ENCODE data around the gene DDX6. TPM values are rescaled to one million over a fixed set of nuclear protein-coding genes. Genes with fewer than 3 reads are reported as not detected.

DDX6 gene
- total and polyA plus RNA-seq, 2 experiments from 2014 or later: 68.3 to 205 TPM

GRCh38 chr11:118771547-118772288 lies 19.2 kb downstream of the DDX6 start (continued):
- TF ChIP-seq EZH2phosphoT487 (IDR thresholded peaks at IDR 0.05; ENCODE audit: unreplicated experiment): no peak
- TF ChIP-seq, protein P1, sequence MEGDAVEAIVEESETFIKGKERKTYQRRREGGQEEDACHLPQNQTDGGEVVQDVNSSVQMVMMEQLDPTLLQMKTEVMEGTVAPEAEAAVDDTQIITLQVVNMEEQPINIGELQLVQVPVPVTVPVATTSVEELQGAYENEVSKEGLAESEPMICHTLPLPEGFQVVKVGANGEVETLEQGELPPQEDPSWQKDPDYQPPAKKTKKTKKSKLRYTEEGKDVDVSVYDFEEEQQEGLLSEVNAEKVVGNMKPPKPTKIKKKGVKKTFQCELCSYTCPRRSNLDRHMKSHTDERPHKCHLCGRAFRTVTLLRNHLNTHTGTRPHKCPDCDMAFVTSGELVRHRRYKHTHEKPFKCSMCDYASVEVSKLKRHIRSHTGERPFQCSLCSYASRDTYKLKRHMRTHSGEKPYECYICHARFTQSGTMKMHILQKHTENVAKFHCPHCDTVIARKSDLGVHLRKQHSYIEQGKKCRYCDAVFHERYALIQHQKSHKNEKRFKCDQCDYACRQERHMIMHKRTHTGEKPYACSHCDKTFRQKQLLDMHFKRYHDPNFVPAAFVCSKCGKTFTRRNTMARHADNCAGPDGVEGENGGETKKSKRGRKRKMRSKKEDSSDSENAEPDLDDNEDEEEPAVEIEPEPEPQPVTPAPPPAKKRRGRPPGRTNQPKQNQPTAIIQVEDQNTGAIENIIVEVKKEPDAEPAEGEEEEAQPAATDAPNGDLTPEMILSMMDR (conservative IDR thresholded peaks at IDR 0.05; ENCODE audit: low read depth in 2 of 2): no peak
- TF ChIP-seq REST (IDR thresholded peaks at IDR 0.05; ENCODE audit: unreplicated experiment): no peak
- no peak for TF ChIP-seq CREB1 (CRISPR knock-in tag; IDR thresholded peaks at IDR 0.05; ENCODE audit: low read depth)

- TF ChIP-seq STAT1 (IDR thresholded peaks at IDR 0.05; ENCODE audit: unreplicated experiment): no peak
- TF ChIP-seq NANOG (IDR thresholded peaks at IDR 0.05; ENCODE audit: borderline replicate concordance): no peak
- TF ChIP-seq POLR2AphosphoS5 (IDR thresholded peaks at IDR 0.05; ENCODE audit: low read depth): no peak
- TF ChIP-seq ZNF331 (CRISPR knock-in tag; IDR thresholded peaks at IDR 0.05; ENCODE audit: low read depth): no peak
- TF ChIP-seq EZH2phosphoT487 (IDR thresholded peaks at IDR 0.05; ENCODE audit: unreplicated experiment): no peak
- TF ChIP-seq, protein P1 (conservative IDR thresholded peaks at IDR 0.05; ENCODE audit: low read depth in 2 of 2): no peak
- no peak for TF ChIP-seq JUNB (IDR thresholded peaks at IDR 0.05; ENCODE audit: unreplicated experiment)
- no peak for TF ChIP-seq CREB1 (CRISPR knock-in tag; IDR thresholded peaks at IDR 0.05; ENCODE audit: low read depth)
- ATAC-seq (no peak), DNase-seq (ENCODE audit: low spot score) (no peak)
- peaks cover 87% of the 10 kb centered on the region for H3K36me3 Mint-ChIP-seq (ENCODE audit: low read depth)
- no peaks in the 10 kb centered on the region for H3K27me3 ChIP-seq (ENCODE audit: insufficient read depth)
- H3K9me3 Mint-ChIP-seq: no peaks in the 10 kb centered on the region
- peaks cover 97% of the 10 kb centered on the region for H3K79me2 ChIP-seq (replicated peaks; ENCODE audit: insufficient read depth)
- H3K4me3 ChIP-seq: no peak overlapping the region
- peaks cover 15% of the 10 kb centered on the region for H3F3A ChIP-seq (replicated peaks; ENCODE audit: low read depth)
- peaks cover 3% of the 10 kb centered on the region for H3K27me3 Mint-ChIP-seq (ENCODE audit: insufficient read depth, low read depth, poor library complexity)
- no peaks in the 10 kb centered on the region for H3K9me2 ChIP-seq (ENCODE audit: insufficient read depth)
- H3K4me3 Mint-ChIP-seq: no peak overlapping the region
- H3K27ac ChIP-seq (ENCODE audit: low read depth): peak overlapping the region; percentile 68; the same call in 1 of the 2 replicates
- no peak overlapping the region for H3K4me2 ChIP-seq
- peaks cover 85% of the 10 kb centered on the region for H4K20me1 ChIP-seq (replicated peaks; ENCODE audit: insufficient read depth)
- H3K36me3 ChIP-seq (ENCODE audit: insufficient read depth): peaks cover 24% of the 10 kb centered on the region; the same call in 1 of the 2 replicates
- no peak overlapping the region for H2AFZ ChIP-seq
- no peak overlapping the region for H3K27ac Mint-ChIP-seq
- no peaks in the 10 kb centered on the region; the same call in 2 of the 3 replicates for H3K4me1 Mint-ChIP-seq
- no peaks in the 10 kb centered on the region for H3K4me1 ChIP-seq (ENCODE audit: insufficient read depth)
Measured at GRCh38 chr11:118768690-118769089, 22.3 kb downstream of the DDX6 start.
